ENCODE data around the gene ACKR2.

ACKR2 gene

GRCh38 chr3:42809202-42809601 is at the start of gene ACKR2:
Gene ACKR2, plus strand, starts transcription at chr3:42809445. Its CDS starts 55,058 bp downstream, at chr3:42864503.
- DNase-seq (ENCODE audit: low read depth, low spot score), result no peak
- peak within 1 kb of the TSS; percentile 58 for H3K27ac ChIP-seq

GRCh38 chr3:42762046-42762724 is 47.1 kb upstream of the ACKR2 start:
- no peak overlapping the region for H3K27ac ChIP-seq
- DNase-seq (ENCODE audit: low read depth, low spot score), result no peak

- no peak for DNase-seq (ENCODE audit: low read depth, low spot score)
- no peak overlapping the region for H3K27ac ChIP-seq
Observed at GRCh38 chr3:42763021-42763420, 46.2 kb upstream of the ACKR2 start.

GRCh38 chr3:42764115-42764514 is 45.1 kb upstream of the ACKR2 start:
- H3K27ac ChIP-seq, result no peak overlapping the region
- DNase-seq (ENCODE audit: low read depth, low spot score), result no peak

- DNase-seq (ENCODE audit: low read depth, low spot score), result no peak
- no peak overlapping the region for H3K27ac ChIP-seq
Observed at GRCh38 chr3:42764561-42765295, 44.5 kb upstream of the ACKR2 start.

GRCh38 chr3:42769477-42770131 is 39.6 kb upstream of the ACKR2 start:
- no peak for DNase-seq (ENCODE audit: low read depth, low spot score)
- no peak overlapping the region for H3K27ac ChIP-seq

- no peak for DNase-seq (ENCODE audit: low read depth, low spot score)
- no peak overlapping the region for H3K27ac ChIP-seq
Observed at GRCh38 chr3:42771271-42771670, 38.0 kb upstream of the ACKR2 start.

GRCh38 chr3:42772670-42773408 is 36.4 kb upstream of the ACKR2 start, which contains the start of gene CCDC13:
Gene CCDC13, minus strand, starts transcription at chr3:42773253. Its CDS starts 14,908 bp downstream, at chr3:42758345.
- no peak for DNase-seq (ENCODE audit: low read depth, low spot score)
- no peak within 1 kb of the TSS for H3K27ac ChIP-seq

GRCh38 chr3:42773409-42773751 is 35.9 kb upstream of the ACKR2 start:
- DNase-seq (ENCODE audit: low read depth, low spot score), result no peak
- H3K27ac ChIP-seq, result no peak overlapping the region

GRCh38 chr3:42778644-42779043 is 30.6 kb upstream of the ACKR2 start:
- DNase-seq (ENCODE audit: low read depth, low spot score), result no peak
- H3K27ac ChIP-seq, result no peak overlapping the region

- no peak for DNase-seq (ENCODE audit: low read depth, low spot score)
- no peak overlapping the region for H3K27ac ChIP-seq
Observed at GRCh38 chr3:42780398-42780797, 28.8 kb upstream of the ACKR2 start.

GRCh38 chr3:42780892-42781700 is 28.1 kb upstream of the ACKR2 start:
- H3K27ac ChIP-seq, result no peak overlapping the region
- no peak for DNase-seq (ENCODE audit: low read depth, low spot score)

- no peak overlapping the region for H3K27ac ChIP-seq
- DNase-seq (ENCODE audit: low read depth, low spot score), result no peak
Observed at GRCh38 chr3:42786212-42786611, 23.0 kb upstream of the ACKR2 start.

- DNase-seq (ENCODE audit: low read depth, low spot score), result no peak
- no peak overlapping the region for H3K27ac ChIP-seq
Observed at GRCh38 chr3:42786631-42787030, 22.6 kb upstream of the ACKR2 start.

- DNase-seq (ENCODE audit: low read depth, low spot score), result no peak
Observed at GRCh38 chr3:42790714-42791229, 18.5 kb upstream of the ACKR2 start.

GRCh38 chr3:42795621-42796181 is 13.5 kb upstream of the ACKR2 start:
- H3K27ac ChIP-seq, result no peak overlapping the region
- no peak for DNase-seq (ENCODE audit: low read depth, low spot score)

More at GRCh38 chr3:42790714-42791229, 18.5 kb upstream of the ACKR2 start:
- H3K27ac ChIP-seq, result peak overlapping the region; percentile 10

GRCh38 chr3:42796332-42796885 is 12.8 kb upstream of the ACKR2 start:
- DNase-seq (ENCODE audit: low read depth, low spot score), result no peak
- H3K27ac ChIP-seq, result no peak overlapping the region

GRCh38 chr3:42799376-42799775 is 9.9 kb upstream of the ACKR2 start:
- no peak for DNase-seq (ENCODE audit: low read depth, low spot score)
- no peak overlapping the region for H3K27ac ChIP-seq

- DNase-seq (ENCODE audit: low read depth, low spot score), result no peak
- no peak overlapping the region for H3K27ac ChIP-seq
Observed at GRCh38 chr3:42800251-42800650, 9.0 kb upstream of the ACKR2 start.
